ENCODE data around the gene ERICH2.

The ERICH2 gene

DNA sequence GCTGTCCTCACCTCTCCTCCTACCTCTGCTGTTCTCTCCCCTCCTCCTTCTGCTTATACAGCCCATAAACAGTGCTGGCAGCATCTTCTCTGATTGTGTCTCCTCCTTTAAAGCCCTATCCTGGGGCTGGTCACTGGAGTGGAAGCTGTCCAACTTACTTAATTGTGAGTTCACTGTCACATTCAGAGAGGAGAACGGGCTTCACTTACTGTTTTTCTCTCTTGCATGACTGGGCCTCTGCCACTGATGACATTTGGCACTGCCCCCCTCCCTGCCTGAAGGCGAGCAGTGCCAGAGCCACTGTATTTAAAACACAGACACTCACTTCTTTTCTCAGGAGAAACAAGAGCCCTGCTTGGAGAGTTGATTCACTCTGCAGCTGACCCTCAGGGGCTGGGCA lies 58.9 kb downstream of the ERICH2 start:
- no peak for DNase-seq (ENCODE audit: low spot score)
- ChIA-PET POLR2A (ENCODE audit: low non-redundant PET) (no interaction called here), CTCF (no interaction called here)
- no peak overlapping the region for H3K27ac ChIP-seq
- TF ChIP-seq, protein P1, sequence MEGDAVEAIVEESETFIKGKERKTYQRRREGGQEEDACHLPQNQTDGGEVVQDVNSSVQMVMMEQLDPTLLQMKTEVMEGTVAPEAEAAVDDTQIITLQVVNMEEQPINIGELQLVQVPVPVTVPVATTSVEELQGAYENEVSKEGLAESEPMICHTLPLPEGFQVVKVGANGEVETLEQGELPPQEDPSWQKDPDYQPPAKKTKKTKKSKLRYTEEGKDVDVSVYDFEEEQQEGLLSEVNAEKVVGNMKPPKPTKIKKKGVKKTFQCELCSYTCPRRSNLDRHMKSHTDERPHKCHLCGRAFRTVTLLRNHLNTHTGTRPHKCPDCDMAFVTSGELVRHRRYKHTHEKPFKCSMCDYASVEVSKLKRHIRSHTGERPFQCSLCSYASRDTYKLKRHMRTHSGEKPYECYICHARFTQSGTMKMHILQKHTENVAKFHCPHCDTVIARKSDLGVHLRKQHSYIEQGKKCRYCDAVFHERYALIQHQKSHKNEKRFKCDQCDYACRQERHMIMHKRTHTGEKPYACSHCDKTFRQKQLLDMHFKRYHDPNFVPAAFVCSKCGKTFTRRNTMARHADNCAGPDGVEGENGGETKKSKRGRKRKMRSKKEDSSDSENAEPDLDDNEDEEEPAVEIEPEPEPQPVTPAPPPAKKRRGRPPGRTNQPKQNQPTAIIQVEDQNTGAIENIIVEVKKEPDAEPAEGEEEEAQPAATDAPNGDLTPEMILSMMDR (conservative IDR thresholded peaks at IDR 0.05; ENCODE audit: low read depth) = no peak

DNA sequence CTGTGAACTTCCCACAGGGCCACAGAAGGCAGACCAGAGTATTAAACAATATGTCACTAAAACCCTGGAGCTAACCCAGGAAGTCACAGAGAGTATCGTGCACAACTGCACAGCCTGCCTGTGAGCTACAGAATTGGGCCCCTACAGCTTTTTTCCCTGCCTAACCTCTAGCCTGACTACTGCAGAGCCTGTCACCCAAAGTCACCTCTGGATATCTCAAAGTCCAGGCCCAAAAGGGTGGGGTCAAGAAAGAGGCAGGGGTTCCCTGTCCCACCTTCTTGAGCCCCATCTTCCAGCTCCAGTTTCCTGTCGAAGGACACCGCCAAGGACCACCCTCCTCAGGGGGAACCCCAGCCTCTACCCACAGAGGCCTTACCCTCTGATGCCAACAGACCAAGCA lies 60.0 kb downstream of the ERICH2 start:
- TF ChIP-seq, protein P1 (conservative IDR thresholded peaks at IDR 0.05; ENCODE audit: low read depth) = no peak
- CTCF ChIA-PET = interaction anchor here (0.6 kb wide), 1 partner anchor 578 kb away, joined by 7 read pairs; no protein-coding TSS in a partner anchor
- DNase-seq (ENCODE audit: low spot score) = no peak
- no peak overlapping the region for H3K27ac ChIP-seq
- POLR2A ChIA-PET (ENCODE audit: low non-redundant PET) = interaction anchor here (0.9 kb wide), 1 partner anchor 14 kb away, joined by 3 read pairs; no protein-coding TSS in a partner anchor

DNA sequence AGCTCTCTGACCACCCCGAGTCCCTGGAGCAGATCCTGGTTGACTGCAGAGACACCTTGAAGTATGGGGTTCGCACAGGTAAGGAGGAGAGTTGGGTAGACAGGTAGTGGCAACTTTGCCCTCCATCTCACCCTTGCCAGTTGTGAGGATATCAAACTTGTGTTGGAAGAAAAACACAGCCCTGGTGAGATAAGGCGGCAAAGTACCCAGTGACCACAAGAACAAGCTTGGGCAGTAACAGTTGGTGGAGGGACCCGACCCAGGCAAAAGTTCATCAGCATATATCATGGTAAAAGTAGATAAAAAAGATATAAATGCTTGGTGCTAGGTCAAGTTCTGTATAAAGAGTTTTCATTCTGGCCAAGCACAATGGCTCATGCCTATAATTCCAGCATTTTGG lies 60.9 kb downstream of the ERICH2 start:
- TF ChIP-seq, protein P1 (conservative IDR thresholded peaks at IDR 0.05; ENCODE audit: low read depth) = no peak
- no peak overlapping the region for H3K27ac ChIP-seq
- DNase-seq (ENCODE audit: low spot score) = no peak
- CTCF ChIA-PET = interaction anchor here (0.6 kb wide), 1 partner anchor 14 kb away, joined by 4 read pairs; no protein-coding TSS in a partner anchor
- POLR2A ChIA-PET (ENCODE audit: low non-redundant PET) = no interaction called here

DNA sequence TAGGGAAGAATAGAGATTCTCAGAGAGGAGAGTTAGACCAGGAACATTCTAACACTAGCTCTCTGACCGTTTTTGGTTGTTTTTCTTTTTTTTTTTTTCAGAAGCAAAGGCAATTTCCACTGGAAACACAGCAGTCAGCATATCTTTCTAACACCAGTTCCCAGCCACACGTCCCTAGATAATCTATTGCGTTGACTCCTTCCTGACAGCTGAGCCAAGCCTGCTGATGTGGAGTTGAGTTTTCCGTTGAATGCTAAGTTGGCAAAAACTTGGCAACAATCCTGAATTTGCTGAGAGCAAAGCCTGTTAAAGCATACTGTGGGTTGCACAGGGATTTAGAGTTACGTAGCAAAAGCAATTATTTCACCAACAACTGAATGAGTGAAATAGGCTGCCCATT lies 65.8 kb downstream of the ERICH2 start:
- TF ChIP-seq, protein P1 (conservative IDR thresholded peaks at IDR 0.05; ENCODE audit: low read depth) = no peak
- no peak overlapping the region for H3K27ac ChIP-seq
- CTCF ChIA-PET = no interaction called here
- POLR2A ChIA-PET (ENCODE audit: low non-redundant PET) = no interaction called here
- DNase-seq (ENCODE audit: low spot score) = no peak

DNA sequence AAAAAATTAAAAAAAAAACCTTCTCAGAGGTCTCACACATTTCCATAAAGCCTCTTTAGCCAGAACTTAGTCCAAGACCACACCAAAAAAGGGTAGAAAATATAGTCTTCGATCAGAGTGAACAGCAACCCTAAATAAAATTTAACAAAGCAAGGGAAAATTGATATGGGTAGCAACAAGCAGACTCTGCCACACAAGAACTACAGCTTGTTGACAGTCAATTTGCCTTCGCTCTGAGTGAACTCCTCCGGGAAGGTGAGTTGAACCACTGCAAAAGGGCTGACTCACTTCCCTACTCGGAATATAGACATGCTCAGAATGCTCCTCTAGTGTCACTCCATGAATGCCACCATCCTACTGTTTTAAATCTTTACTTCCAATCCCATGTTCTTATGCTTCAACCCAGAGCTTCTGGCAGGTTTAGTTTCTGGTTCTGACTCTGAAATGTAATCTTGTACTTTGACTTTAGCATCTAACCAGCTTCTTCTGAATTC lies 70.6 kb downstream of the ERICH2 start:
- CTCF ChIA-PET = interaction anchor here (1.8 kb wide), 1 partner anchor 480 kb away, joined by 3 read pairs; no protein-coding TSS in a partner anchor
- TF ChIP-seq, protein P1 (conservative IDR thresholded peaks at IDR 0.05; ENCODE audit: low read depth) = no peak
- DNase-seq (ENCODE audit: low spot score) = no peak
- POLR2A ChIA-PET (ENCODE audit: low non-redundant PET) = no interaction called here
- no peak overlapping the region for H3K27ac ChIP-seq

DNA sequence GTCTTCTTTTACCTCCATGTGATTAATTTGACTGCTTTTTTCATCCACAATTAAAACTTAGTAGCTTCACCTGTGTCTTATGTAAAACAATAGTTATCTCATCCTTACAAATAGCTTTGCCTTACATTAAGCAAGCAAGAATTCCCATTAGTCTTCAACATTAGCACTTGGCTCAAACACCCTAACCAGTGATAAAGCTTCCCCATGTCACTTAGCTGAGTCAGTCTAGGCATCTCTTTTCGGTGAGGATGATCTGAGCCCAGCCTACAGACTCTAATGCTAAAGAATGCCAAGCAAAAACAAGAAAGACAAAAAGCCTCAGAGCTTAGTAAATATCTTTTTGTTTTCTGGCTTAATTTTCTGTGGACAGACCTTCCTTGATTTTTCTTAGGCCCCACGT lies 72.6 kb downstream of the ERICH2 start:
- TF ChIP-seq, protein P1 (conservative IDR thresholded peaks at IDR 0.05; ENCODE audit: low read depth) = no peak
- POLR2A ChIA-PET (ENCODE audit: low non-redundant PET) = interaction anchor here (0.6 kb wide), 1 partner anchor 25 kb away, joined by 4 read pairs; no protein-coding TSS in a partner anchor
- DNase-seq (ENCODE audit: low spot score) = no peak
- CTCF ChIA-PET = interaction anchor here (0.8 kb wide), 1 partner anchor 26 kb away, joined by 4 read pairs; the partner anchor contains the start of gene GAD1
- H3K27ac ChIP-seq = no peak overlapping the region
